ENCODE measurements around the gene STEAP1.
"Not testable (repeated sequence)": the region's sequence is repeated elsewhere in the genome, so short reads cannot be mapped to it uniquely, and the experiment has no call there.

The STEAP1 gene

GRCh38 chr7:90165724-90166123 lies 11.5 kb downstream of the STEAP1 start:
- Mint-ChIP-seq H3K27me3 (peaks cover 14% of the 10 kb centered on the region), H3K27ac (no peak overlapping the region), H3K36me3 (no peaks in the 10 kb centered on the region), H3K4me1 (ENCODE audit: low read depth) (no peaks in the 10 kb centered on the region), H3K4me3 (no peak overlapping the region), H3K9me3 (ENCODE audit: low read depth) (no peaks in the 10 kb centered on the region)

GRCh38 chr7:90166153-90166552 lies 11.9 kb downstream of the STEAP1 start:
- Mint-ChIP-seq H3K9me3 (ENCODE audit: low read depth) (no peaks in the 10 kb centered on the region), H3K27me3 (peaks cover 17% of the 10 kb centered on the region), H3K27ac (no peak overlapping the region), H3K4me3 (no peak overlapping the region), H3K4me1 (ENCODE audit: low read depth) (no peaks in the 10 kb centered on the region), H3K36me3 (no peaks in the 10 kb centered on the region)

GRCh38 chr7:90167361-90167760 lies 13.1 kb downstream of the STEAP1 start:
- H3K27ac Mint-ChIP-seq: no peak overlapping the region
- no peaks in the 10 kb centered on the region for H3K36me3 Mint-ChIP-seq
- H3K27me3 Mint-ChIP-seq: peaks cover 21% of the 10 kb centered on the region
- no peak overlapping the region for H3K4me3 Mint-ChIP-seq
- no peaks in the 10 kb centered on the region for H3K9me3 Mint-ChIP-seq (ENCODE audit: low read depth)
- no peaks in the 10 kb centered on the region for H3K4me1 Mint-ChIP-seq (ENCODE audit: low read depth)

- Mint-ChIP-seq H3K27ac (no peak overlapping the region), H3K4me3 (no peak overlapping the region), H3K4me1 (ENCODE audit: low read depth) (no peaks in the 10 kb centered on the region), H3K36me3 (no peaks in the 10 kb centered on the region), H3K9me3 (ENCODE audit: low read depth) (no peaks in the 10 kb centered on the region), H3K27me3 (peaks cover 15% of the 10 kb centered on the region)
Observed at GRCh38 chr7:90169891-90170290, 15.6 kb downstream of the STEAP1 start.

- Mint-ChIP-seq H3K36me3 (no peaks in the 10 kb centered on the region), H3K27ac (no peak overlapping the region), H3K4me3 (no peak overlapping the region), H3K27me3 (peaks cover 13% of the 10 kb centered on the region), H3K9me3 (ENCODE audit: low read depth) (no peaks in the 10 kb centered on the region), H3K4me1 (ENCODE audit: low read depth) (no peaks in the 10 kb centered on the region)
Observed at GRCh38 chr7:90172121-90172520, 17.9 kb downstream of the STEAP1 start.

- Mint-ChIP-seq H3K36me3 (no peaks in the 10 kb centered on the region), H3K4me1 (ENCODE audit: low read depth) (no peaks in the 10 kb centered on the region), H3K27ac (no peak overlapping the region), H3K4me3 (no peak overlapping the region), H3K9me3 (ENCODE audit: low read depth) (no peaks in the 10 kb centered on the region), H3K27me3 (peaks cover 13% of the 10 kb centered on the region)
Observed at GRCh38 chr7:90172624-90173023, 18.4 kb downstream of the STEAP1 start.

- no peak overlapping the region for H3K27ac Mint-ChIP-seq
- no peaks in the 10 kb centered on the region for H3K36me3 Mint-ChIP-seq
- peaks cover 13% of the 10 kb centered on the region for H3K27me3 Mint-ChIP-seq
- no peak overlapping the region for H3K4me3 Mint-ChIP-seq
- no peaks in the 10 kb centered on the region for H3K9me3 Mint-ChIP-seq (ENCODE audit: low read depth)
- H3K4me1 Mint-ChIP-seq (ENCODE audit: low read depth): no peaks in the 10 kb centered on the region
Observed at GRCh38 chr7:90173127-90173844, 19.0 kb downstream of the STEAP1 start.

GRCh38 chr7:90175667-90176066 lies 21.4 kb downstream of the STEAP1 start:
- Mint-ChIP-seq H3K27me3 (peaks cover 8% of the 10 kb centered on the region), H3K4me3 (no peak overlapping the region), H3K4me1 (ENCODE audit: low read depth) (peaks cover 20% of the 10 kb centered on the region), H3K27ac (no peak overlapping the region), H3K36me3 (no peaks in the 10 kb centered on the region), H3K9me3 (ENCODE audit: low read depth) (no peaks in the 10 kb centered on the region)

- peaks cover 4% of the 10 kb centered on the region for H3K27me3 Mint-ChIP-seq
- no peaks in the 10 kb centered on the region for H3K36me3 Mint-ChIP-seq
- peaks cover 21% of the 10 kb centered on the region for H3K4me1 Mint-ChIP-seq (ENCODE audit: low read depth)
- no peaks in the 10 kb centered on the region for H3K9me3 Mint-ChIP-seq (ENCODE audit: low read depth)
- H3K4me3 Mint-ChIP-seq: no peak overlapping the region
- H3K27ac Mint-ChIP-seq: no peak overlapping the region
Observed at GRCh38 chr7:90176195-90176594, 21.9 kb downstream of the STEAP1 start.

- Mint-ChIP-seq H3K4me1 (ENCODE audit: low read depth) (peaks cover 21% of the 10 kb centered on the region), H3K27ac (no peak overlapping the region), H3K36me3 (no peaks in the 10 kb centered on the region), H3K4me3 (no peak overlapping the region), H3K9me3 (ENCODE audit: low read depth) (no peaks in the 10 kb centered on the region), H3K27me3 (peaks cover 2% of the 10 kb centered on the region)
Observed at GRCh38 chr7:90178166-90178565, 23.9 kb downstream of the STEAP1 start.

- Mint-ChIP-seq H3K4me1 (ENCODE audit: low read depth) (peaks cover 21% of the 10 kb centered on the region), H3K27ac (peak overlapping the region; percentile 76), H3K9me3 (ENCODE audit: low read depth) (no peaks in the 10 kb centered on the region), H3K4me3 (peak overlapping the region; percentile 3), H3K27me3 (peaks cover 2% of the 10 kb centered on the region), H3K36me3 (no peaks in the 10 kb centered on the region)
Observed at GRCh38 chr7:90178679-90179278, 24.5 kb downstream of the STEAP1 start.

- Mint-ChIP-seq H3K27me3 (peaks cover 4% of the 10 kb centered on the region), H3K9me3 (ENCODE audit: low read depth) (no peaks in the 10 kb centered on the region), H3K27ac (peak overlapping the region; percentile 86), H3K36me3 (no peaks in the 10 kb centered on the region), H3K4me3 (peak overlapping the region; percentile 1), H3K4me1 (ENCODE audit: low read depth) (peaks cover 21% of the 10 kb centered on the region)
Observed at GRCh38 chr7:90180011-90180585, 25.8 kb downstream of the STEAP1 start.

- H3K4me3 Mint-ChIP-seq: peak overlapping the region; percentile 1
- peaks cover 21% of the 10 kb centered on the region for H3K4me1 Mint-ChIP-seq (ENCODE audit: low read depth)
- H3K9me3 Mint-ChIP-seq (ENCODE audit: low read depth): no peaks in the 10 kb centered on the region
- peaks cover 4% of the 10 kb centered on the region for H3K27me3 Mint-ChIP-seq
- peak overlapping the region; percentile 86 for H3K27ac Mint-ChIP-seq
- H3K36me3 Mint-ChIP-seq: no peaks in the 10 kb centered on the region
Observed at GRCh38 chr7:90180649-90181048, 26.4 kb downstream of the STEAP1 start.

- no peaks in the 10 kb centered on the region for H3K9me3 Mint-ChIP-seq (ENCODE audit: low read depth)
- no peak overlapping the region for H3K27ac Mint-ChIP-seq
Observed at GRCh38 chr7:90181485-90181884, 27.2 kb downstream of the STEAP1 start.

GRCh38 chr7:90186290-90186689 lies 32.0 kb downstream of the STEAP1 start:
- not testable (repeated sequence) for H3K27me3 Mint-ChIP-seq; H3K4me1 Mint-ChIP-seq (ENCODE audit: low read depth); H3K36me3 Mint-ChIP-seq; H3K27ac Mint-ChIP-seq; H3K4me3 Mint-ChIP-seq; H3K9me3 Mint-ChIP-seq (ENCODE audit: low read depth)

More at GRCh38 chr7:90181485-90181884, 27.2 kb downstream of the STEAP1 start:
- no peaks in the 10 kb centered on the region for H3K36me3 Mint-ChIP-seq
- H3K27me3 Mint-ChIP-seq: peaks cover 4% of the 10 kb centered on the region
- H3K4me3 Mint-ChIP-seq: no peak overlapping the region
- peaks cover 21% of the 10 kb centered on the region for H3K4me1 Mint-ChIP-seq (ENCODE audit: low read depth)
